Glomerular visceral epithelial cell (primary cell): ENCODE data around the gene KLK10.

Experiments
- DNase-seq: peaks from one replicate; pipeline ENCODE4 v3.0.0-alpha.2; 2016; ENCODE audit errors: extremely low spot score

KLK10 gene

GRCh38 chr19:51026554-51026831 is 7.0 kb upstream of the KLK10 start, which contains the start of gene KLK11:
KLK11 (minus strand) TSS chr19:51026616; CDS start chr19:51025631, 985 bp downstream.
- DNase-seq: no peak

GRCh38 chr19:51025809-51026553 is 6.5 kb upstream of the KLK10 start:
- DNase-seq: no peak

- DNase-seq: no peak
These were observed 5.9 kb upstream of the KLK10 start for GRCh38 chr19:51025401-51025800.

- DNase-seq: no peak
These were observed 5.4 kb upstream of the KLK10 start for GRCh38 chr19:51024924-51025323.

GRCh38 chr19:51023946-51024345 is 4.4 kb upstream of the KLK10 start:
- DNase-seq: no peak

- DNase-seq: no peak
These were observed 3.0 kb upstream of the KLK10 start for GRCh38 chr19:51022526-51022925.

- peak; percentile 32 for DNase-seq
These were observed 1.6 kb upstream of the KLK10 start for GRCh38 chr19:51020988-51021651.

GRCh38 chr19:51018745-51019543 is 565 bp downstream of the KLK10 start:
- DNase-seq: no peak

GRCh38 chr19:51016798-51017683 is 2.5 kb downstream of the KLK10 start:
- DNase-seq: peak; percentile 56

GRCh38 chr19:51015691-51016267 is 3.7 kb downstream of the KLK10 start:
- DNase-seq: no peak

- no peak for DNase-seq
These were observed 5.3 kb downstream of the KLK10 start for GRCh38 chr19:51014242-51014641.

GRCh38 chr19:51012661-51013190 is 6.8 kb downstream of the KLK10 start:
- DNase-seq: no peak

- DNase-seq: no peak
These were observed 9.3 kb downstream of the KLK10 start for GRCh38 chr19:51010066-51010795.

- DNase-seq: no peak
These were observed 10.2 kb downstream of the KLK10 start for GRCh38 chr19:51009061-51009891.

GRCh38 chr19:51007488-51007887 is 12.0 kb downstream of the KLK10 start:
- DNase-seq: no peak

- DNase-seq: no peak
These were observed 13.1 kb downstream of the KLK10 start for GRCh38 chr19:51006406-51006805.

GRCh38 chr19:51005248-51005647 is 14.3 kb downstream of the KLK10 start:
- DNase-seq: no peak

- no peak for DNase-seq
These were observed 16.2 kb downstream of the KLK10 start for GRCh38 chr19:51003316-51003715.

- no peak for DNase-seq
These were observed 16.8 kb downstream of the KLK10 start for GRCh38 chr19:51002542-51003311.
